Activated B cell treated with CpG ODN at 0.5 μM for 24 hours (primary cell): Measurements from ENCODE around the gene GALR2. TPM values are rescaled to one million over a fixed set of nuclear protein-coding genes. Genes with fewer than 3 reads are reported as not detected.

ENCODE experiments used
- ATAC-seq: fragments of 200-7000 bp; cut with Tn5 transposase; one replicate; pipeline ENCODE4 v1.10.0; 2021; ENCODE audit warnings: low read depth, mild to moderate bottlenecking, moderate library complexity
- CTCF ChIA-PET: fragments of 350-600 bp; sonication (Branson Sonifier 250); formaldehyde crosslinking; loops from one replicate; lab custom pipeline; 2021; ENCODE audit warnings: antibody characterized with exemption; lab: Charles Lee
- POLR2A ChIA-PET: fragments of 350-600 bp; sonication (Branson Sonifier 250); formaldehyde crosslinking; loops from one replicate; lab custom pipeline; 2021; ENCODE audit warnings: antibody characterized with exemption; lab: Charles Lee
- DNase-seq: peaks from one replicate; pipeline ENCODE4 v3.0.0; 2022
- H3K27ac Mint-ChIP-seq: one replicate; pipeline ENCODE4 v1.8.0; 2020; ENCODE audit warnings: mixed read lengths
- H3K27me3 Mint-ChIP-seq: one replicate; pipeline ENCODE4 v1.8.0; 2021; ENCODE audit warnings: mixed read lengths
- H3K36me3 Mint-ChIP-seq: one replicate; pipeline ENCODE4 v1.8.0; 2021; ENCODE audit warnings: low read depth, mixed read lengths
- H3K4me1 Mint-ChIP-seq: one replicate; pipeline ENCODE4 v1.8.0; 2021; ENCODE audit warnings: mixed read lengths
- H3K4me3 Mint-ChIP-seq: one replicate; pipeline ENCODE4 v1.8.0; 2020; ENCODE audit warnings: mild to moderate bottlenecking, mixed read lengths
- H3K9me3 Mint-ChIP-seq: one replicate; pipeline ENCODE4 v1.8.0; 2020; ENCODE audit warnings: mixed read lengths
- CTCF ChIP-seq: fragments of 200-600 bp; IDR thresholded peaks from one replicate; pipeline ENCODE4 v1.8.0; 2022; ENCODE audit warnings: antibody characterized with exemption, mild to moderate bottlenecking
- intact Hi-C: fragments of 100-400 bp; cut with micrococcal nuclease; formaldehyde crosslinking; loops from one replicate; pipeline ENCODE4 v1.15.1; 2024
- total RNA-seq: library from RNA; stranded (reverse); gene quantifications from 2 replicates; pipeline ENCODE4 v1.2.3, GENCODE V29; 2022

GALR2 gene
- total RNA-seq, 1 donor from 2014 or later = 0.18 TPM

GRCh38 chr17:76078860-76079534 lies 4.4 kb downstream of the GALR2 start, which contains the start of gene ZACN:
TSS of gene ZACN (plus strand) at chr17:76079182. CDS start at chr17:76079265, 83 bp downstream.
- intact Hi-C loops = no loop called here
- POLR2A ChIA-PET = interaction anchor here (0.6 to 0.7 kb wide), 2 partner anchors 10 to 24 kb away, joined by 3 to 4 read pairs; partner anchors contain the start of gene EXOC7
- TF ChIP-seq CTCF = no peak

GRCh38 chr17:76079535-76079955 lies 5.0 kb downstream of the GALR2 start:
- Mint-ChIP-seq H3K27me3 (peaks cover 30% of the 10 kb centered on the region), H3K27ac (no peak overlapping the region), H3K4me3 (no peak overlapping the region), H3K4me1 (peaks cover 40% of the 10 kb centered on the region), H3K36me3 (peaks cover 22% of the 10 kb centered on the region), H3K9me3 (no peaks in the 10 kb centered on the region)
- POLR2A ChIA-PET = interaction anchor here (0.7 kb wide), 1 partner anchor 24 kb away, joined by 3 read pairs; the partner anchor contains the start of gene EXOC7
- intact Hi-C loops = no loop called here
- no peak for DNase-seq
- no peak for TF ChIP-seq CTCF
- ATAC-seq = no peak
- CTCF ChIA-PET = no interaction called here

More at GRCh38 chr17:76078860-76079534, 4.4 kb downstream of the GALR2 start, which contains the start of gene ZACN:
- DNase-seq (no peak), ATAC-seq (no peak)
- H3K27ac Mint-ChIP-seq = no peak within 1 kb of the TSS
- H3K4me3 Mint-ChIP-seq = no peak within 1 kb of the TSS
- H3K9me3 Mint-ChIP-seq = no peaks in the 10 kb centered on the region
- H3K4me1 Mint-ChIP-seq = peaks cover 42% of the 10 kb centered on the region
- peaks cover 17% of the 10 kb centered on the region for H3K36me3 Mint-ChIP-seq
- CTCF ChIA-PET = no interaction called here
- H3K27me3 Mint-ChIP-seq = peaks cover 30% of the 10 kb centered on the region

GRCh38 chr17:76079956-76080767 lies 5.6 kb downstream of the GALR2 start:
- peaks cover 28% of the 10 kb centered on the region for H3K36me3 Mint-ChIP-seq
- intact Hi-C loops = no loop called here
- ATAC-seq = peak; percentile 25
- no peak for TF ChIP-seq CTCF
- no peak overlapping the region for H3K4me3 Mint-ChIP-seq
- H3K27ac Mint-ChIP-seq = no peak overlapping the region
- no peak for DNase-seq
- H3K9me3 Mint-ChIP-seq = no peaks in the 10 kb centered on the region
- peaks cover 26% of the 10 kb centered on the region for H3K27me3 Mint-ChIP-seq
- peaks cover 35% of the 10 kb centered on the region for H3K4me1 Mint-ChIP-seq
- ChIA-PET CTCF (no interaction called here), POLR2A (interaction anchor here (0.6 to 0.7 kb wide), 2 partner anchors 23 to 99 kb away, joined by 3 to 5 read pairs; partner anchors contain the start of gene EXOC7)

GRCh38 chr17:76080768-76081287 lies 6.2 kb downstream of the GALR2 start:
- DNase-seq = no peak
- Mint-ChIP-seq H3K4me3 (no peak overlapping the region), H3K36me3 (peaks cover 35% of the 10 kb centered on the region), H3K9me3 (no peaks in the 10 kb centered on the region), H3K27me3 (peaks cover 19% of the 10 kb centered on the region), H3K27ac (no peak overlapping the region), H3K4me1 (peaks cover 30% of the 10 kb centered on the region)
- no peak for ATAC-seq
- TF ChIP-seq CTCF = no peak
- intact Hi-C loops = no loop called here
- ChIA-PET POLR2A (interaction anchor here (0.6 kb wide), 1 partner anchor 83 kb away, joined by 5 read pairs; no protein-coding TSS in a partner anchor), CTCF (no interaction called here)
